Subcutaneous abdominal adipose tissue (tissue), 5 donors: ENCODE measurements around the gene PSEN1.

Experiments
- H3K27ac ChIP-seq: one replicate; pipeline ENCODE4 v1.7.0; 2013; ENCODE audit warnings: low read depth, mild to moderate bottlenecking, inconsistent platforms, low read length, moderate library complexity
- H3K27me3 ChIP-seq, 5 donors: one replicate each; pipeline ENCODE4 v1.7.0; 2013; ENCODE audit warnings: low read length in 5 of 5, inconsistent platforms in 1 of 5; ENCODE audit not compliant: control insufficient read depth in 5 of 5, insufficient read depth in 4 of 5
- H3K36me3 ChIP-seq, 5 donors: one replicate each; pipeline ENCODE4 v1.7.0; 2013; ENCODE audit warnings: low read length in 5 of 5; ENCODE audit not compliant: control insufficient read depth in 5 of 5, insufficient read depth in 5 of 5
- H3K4me1 ChIP-seq, 5 donors: one replicate each; pipeline ENCODE4 v1.7.0; 2013; ENCODE audit warnings: low read length in 5 of 5, mild to moderate bottlenecking in 3 of 5, moderate library complexity in 1 of 5; ENCODE audit not compliant: control insufficient read depth in 5 of 5, insufficient read depth in 5 of 5
- H3K4me3 ChIP-seq, 5 donors: one replicate each; pipeline ENCODE4 v1.7.0; 2013; ENCODE audit warnings: low read length in 5 of 5, low read depth in 1 of 5
- H3K9ac ChIP-seq, 5 donors: one replicate each; pipeline ENCODE4 v1.7.0; 2013; ENCODE audit warnings: low read length in 5 of 5, mild to moderate bottlenecking in 4 of 5, moderate library complexity in 3 of 5
- H3K9me3 ChIP-seq, 5 donors: one replicate each; pipeline ENCODE4 v1.7.0; 2013; ENCODE audit warnings: low read length in 5 of 5; ENCODE audit not compliant: control insufficient read depth in 5 of 5
- donor health status: healthy.
- donor health status: healthy.
- donor health status: healthy.
- donor health status: healthy.
- donor health status: healthy.

The PSEN1 gene

DNA sequence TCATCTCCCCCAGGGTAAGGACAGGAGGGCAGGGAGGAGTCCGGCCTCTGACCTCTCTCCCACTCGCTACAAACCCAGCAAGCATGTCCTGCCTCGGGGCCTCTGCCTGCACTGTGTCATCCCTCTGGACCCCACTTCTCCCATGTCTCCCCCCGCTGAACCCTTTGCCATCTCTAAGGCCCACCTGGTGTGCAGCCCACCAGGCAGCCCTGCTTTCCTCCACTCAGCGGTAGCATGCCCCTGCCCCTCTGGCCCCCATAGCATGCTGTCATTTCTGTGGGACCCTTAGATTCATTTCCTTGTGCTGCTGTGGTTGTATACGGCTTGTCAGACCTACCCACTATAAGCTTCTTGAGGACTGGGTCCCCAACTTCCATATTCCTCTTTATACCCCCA lies 118.7 kb downstream of the PSEN1 start:
- Histone ChIP-seq H3K36me3 (peaks cover 0 to 17% (median 0%) of the 10 kb centered on the region in 5 donors), H3K9me3 (no peaks in the 10 kb centered on the region), H3K27me3 (no peaks in the 10 kb centered on the region), H3K4me3 (no peak overlapping the region), H3K9ac (no peak overlapping the region), H3K27ac (no peak overlapping the region), H3K4me1 (peaks cover 0 to 5% (median 0%) of the 10 kb centered on the region in 5 donors)

GRCh38 chr14:73255693-73256225 lies 119.5 kb downstream of the PSEN1 start:
- Histone ChIP-seq H3K4me3 (no peak overlapping the region), H3K36me3 (peaks cover 0 to 14% (median 0%) of the 10 kb centered on the region in 5 donors), H3K27me3 (no peaks in the 10 kb centered on the region), H3K27ac (no peak overlapping the region), H3K9me3 (no peaks in the 10 kb centered on the region), H3K9ac (no peak overlapping the region), H3K4me1 (peaks cover 0 to 5% (median 0%) of the 10 kb centered on the region in 5 donors)

- H3K9me3 ChIP-seq: no peaks in the 10 kb centered on the region
- peaks cover 0 to 8% (median 0%) of the 10 kb centered on the region in 5 donors for H3K36me3 ChIP-seq
- H3K27ac ChIP-seq: no peak overlapping the region
- no peak overlapping the region for H3K9ac ChIP-seq
- H3K4me1 ChIP-seq: peaks cover 0 to 5% (median 0%) of the 10 kb centered on the region in 5 donors
- no peak overlapping the region for H3K4me3 ChIP-seq
- H3K27me3 ChIP-seq: no peaks in the 10 kb centered on the region
Measured at GRCh38 chr14:73258076-73258475, 121.8 kb downstream of the PSEN1 start.

DNA sequence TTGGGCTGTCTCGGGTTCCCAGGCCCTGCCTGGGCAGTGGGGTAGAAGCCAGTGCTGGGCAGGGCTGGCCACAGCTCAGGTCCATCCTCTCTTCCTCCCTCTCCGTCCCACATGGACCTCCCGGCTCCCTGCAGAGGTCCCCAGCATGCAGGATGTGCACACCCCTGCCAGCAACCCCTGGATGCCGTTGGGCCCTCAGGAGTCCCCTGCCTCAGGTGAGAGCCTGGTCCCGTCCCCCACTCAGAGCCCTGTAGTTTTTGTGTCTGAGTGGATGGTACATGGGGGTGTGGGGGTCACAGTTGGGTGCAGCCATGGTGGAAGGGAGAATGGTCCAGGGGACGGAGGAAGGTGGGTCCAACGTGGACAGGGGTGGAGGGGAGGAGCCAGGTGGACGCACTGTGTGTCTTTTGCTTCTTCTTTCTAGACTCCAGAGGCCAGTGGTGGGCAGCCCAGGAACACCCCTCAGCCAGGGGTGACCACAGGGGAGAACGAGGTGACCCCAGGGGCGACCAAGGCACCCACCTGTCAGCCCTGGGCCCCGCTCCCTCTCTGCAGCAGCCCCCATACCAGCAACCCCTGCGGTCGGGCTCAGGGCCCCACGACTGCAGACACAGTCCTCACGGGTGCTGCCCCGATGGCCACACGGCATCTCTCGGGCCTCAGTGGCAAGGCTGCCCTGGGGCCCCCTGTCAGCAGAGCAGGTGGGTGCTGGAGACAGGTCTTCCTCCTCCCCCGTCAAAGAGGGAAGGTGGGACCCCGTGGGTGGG lies 122.7 kb downstream of the PSEN1 start:
- Histone ChIP-seq H3K36me3 (peaks cover 0 to 8% (median 0%) of the 10 kb centered on the region in 5 donors), H3K4me3 (no peak overlapping the region), H3K27me3 (no peaks in the 10 kb centered on the region), H3K9ac (no peak overlapping the region), H3K4me1 (peaks cover 0 to 5% (median 0%) of the 10 kb centered on the region in 5 donors), H3K9me3 (no peaks in the 10 kb centered on the region), H3K27ac (no peak overlapping the region)

GRCh38 chr14:73259837-73260236 lies 123.5 kb downstream of the PSEN1 start:
- Histone ChIP-seq H3K4me3 (no peak overlapping the region), H3K4me1 (peaks cover 0 to 5% (median 0%) of the 10 kb centered on the region in 5 donors), H3K27ac (no peak overlapping the region), H3K27me3 (no peaks in the 10 kb centered on the region), H3K9me3 (no peaks in the 10 kb centered on the region), H3K9ac (no peak overlapping the region), H3K36me3 (peaks cover 0 to under 1% (median 0%) of the 10 kb centered on the region in 5 donors)

DNA sequence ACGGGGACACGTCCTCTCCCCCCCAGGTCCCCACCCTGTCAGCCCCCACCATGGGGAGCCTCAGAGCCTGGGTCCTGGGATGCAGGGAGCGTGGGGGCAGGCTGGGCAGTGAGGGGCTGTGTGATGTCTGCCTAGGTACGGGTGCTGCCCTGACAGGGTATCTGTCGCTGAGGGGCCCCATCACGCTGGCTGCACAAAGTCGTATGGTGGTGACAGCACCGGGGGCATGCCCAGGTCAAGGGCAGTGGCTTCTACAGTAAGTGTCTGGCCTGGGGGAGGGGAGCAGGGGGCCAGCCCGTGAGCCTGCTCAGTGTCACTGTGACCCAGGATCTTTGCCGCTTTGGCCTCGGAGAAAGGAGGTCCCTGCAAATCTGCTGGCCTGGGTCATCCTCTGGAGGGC lies 124.3 kb downstream of the PSEN1 start:
- H3K4me3 ChIP-seq: no peak overlapping the region

GRCh38 chr14:73261075-73261474 lies 124.8 kb downstream of the PSEN1 start:
- Histone ChIP-seq H3K9me3 (no peaks in the 10 kb centered on the region), H3K4me3 (no peak overlapping the region), H3K27me3 (no peaks in the 10 kb centered on the region), H3K27ac (no peak overlapping the region), H3K36me3 (no peaks in the 10 kb centered on the region), H3K9ac (no peak overlapping the region), H3K4me1 (peaks cover 0 to 5% (median 0%) of the 10 kb centered on the region in 5 donors)

More for the DNA sequence above, 124.3 kb downstream of the PSEN1 start:
- Histone ChIP-seq H3K9ac (no peak overlapping the region), H3K4me1 (peaks cover 0 to 5% (median 0%) of the 10 kb centered on the region in 5 donors), H3K36me3 (no peaks in the 10 kb centered on the region), H3K27ac (no peak overlapping the region), H3K27me3 (no peaks in the 10 kb centered on the region), H3K9me3 (no peaks in the 10 kb centered on the region)

GRCh38 chr14:73261520-73262426 lies 125.5 kb downstream of the PSEN1 start:
- Histone ChIP-seq H3K27ac (no peak overlapping the region), H3K4me3 (no peak overlapping the region), H3K4me1 (peaks cover 0 to 5% (median 0%) of the 10 kb centered on the region in 5 donors), H3K36me3 (no peaks in the 10 kb centered on the region), H3K9ac (no peak overlapping the region), H3K27me3 (no peaks in the 10 kb centered on the region), H3K9me3 (no peaks in the 10 kb centered on the region)

GRCh38 chr14:73262427-73263183 lies 126.3 kb downstream of the PSEN1 start:
- Histone ChIP-seq H3K27ac (no peak overlapping the region), H3K9me3 (no peaks in the 10 kb centered on the region), H3K27me3 (no peaks in the 10 kb centered on the region), H3K36me3 (peaks cover 0 to 4% (median 0%) of the 10 kb centered on the region in 5 donors), H3K4me1 (peaks cover 0 to 5% (median 0%) of the 10 kb centered on the region in 5 donors), H3K9ac (no peak overlapping the region), H3K4me3 (no peak overlapping the region)
